CD1c-positive myeloid dendritic cell (primary cell): ENCODE data around the gene PSMD12.

ENCODE experiments used
- DNase-seq: peaks from one replicate; pipeline ENCODE4 v3.0.0-alpha.2; 2016; ENCODE audit errors: extremely low spot score

Gene PSMD12

DNA sequence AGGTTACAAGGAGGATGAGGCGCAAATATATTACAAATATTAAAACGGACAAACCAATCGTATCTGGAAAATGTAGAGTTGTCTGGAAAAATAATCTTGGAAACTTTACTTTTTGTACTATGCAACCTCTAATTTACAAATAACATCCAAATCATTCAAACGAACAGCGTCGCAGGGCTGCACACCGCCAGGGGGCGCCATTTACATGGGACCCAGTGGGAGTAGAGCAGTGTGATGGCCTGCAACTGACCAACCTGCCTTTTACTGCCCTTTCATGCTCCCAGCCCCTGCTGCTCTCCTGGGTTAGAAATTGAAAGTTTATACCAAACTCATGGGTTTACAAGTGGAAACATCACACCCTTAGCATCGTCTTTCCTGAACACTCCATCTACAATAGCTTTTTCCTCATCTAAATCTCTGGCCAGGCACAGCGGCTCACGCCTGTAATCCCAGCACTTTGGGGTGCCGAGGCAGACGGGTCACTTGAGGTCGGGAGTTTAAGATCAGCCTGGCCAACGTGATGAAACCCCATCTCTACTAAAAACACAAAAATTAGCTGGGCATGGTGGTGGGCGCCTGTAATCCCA, 20.7 kb upstream of the PSMD12 start:
- peak; percentile 75 for DNase-seq

DNA sequence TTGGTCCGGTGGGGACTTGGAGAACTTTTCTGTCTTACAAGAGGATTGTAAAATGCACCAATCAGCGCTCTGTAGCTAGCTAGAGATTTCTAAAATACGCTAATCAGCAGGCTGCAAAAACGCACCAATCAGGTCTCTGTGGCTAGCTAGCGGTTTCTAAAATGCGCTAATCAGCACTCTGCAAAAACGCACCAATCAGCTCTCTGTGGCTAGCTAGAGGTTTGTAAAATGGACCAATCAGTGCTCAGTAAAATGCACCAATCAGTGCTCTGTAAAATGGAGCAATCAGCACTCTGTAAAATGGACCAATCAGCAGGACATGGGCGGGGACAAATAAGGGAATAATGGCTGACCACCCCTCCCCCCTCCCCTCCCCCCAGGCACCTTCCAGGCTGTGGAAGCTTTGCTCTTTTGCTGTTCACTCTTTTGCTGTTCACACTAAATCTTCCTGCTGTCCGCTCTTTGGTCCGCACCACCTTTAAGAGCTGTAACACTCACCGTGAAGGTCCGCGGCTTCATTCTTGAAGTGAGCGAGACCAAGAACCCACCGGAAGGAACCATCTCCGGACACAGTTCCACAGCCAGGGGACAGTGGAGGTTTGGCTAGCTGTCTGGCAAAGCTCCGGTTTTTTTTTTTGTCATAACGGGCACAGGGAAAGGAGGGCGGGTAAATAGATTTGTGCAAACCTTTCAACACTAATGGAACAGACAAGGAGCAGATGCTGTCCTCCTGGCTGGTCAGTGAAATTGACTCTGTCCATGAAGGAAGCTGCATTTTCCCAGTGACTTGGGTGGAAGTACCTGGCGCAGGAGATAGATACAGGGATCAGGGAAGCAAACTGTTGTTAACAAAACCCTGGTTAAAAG, 19.0 kb upstream of the PSMD12 start:
- DNase-seq: no peak

DNA sequence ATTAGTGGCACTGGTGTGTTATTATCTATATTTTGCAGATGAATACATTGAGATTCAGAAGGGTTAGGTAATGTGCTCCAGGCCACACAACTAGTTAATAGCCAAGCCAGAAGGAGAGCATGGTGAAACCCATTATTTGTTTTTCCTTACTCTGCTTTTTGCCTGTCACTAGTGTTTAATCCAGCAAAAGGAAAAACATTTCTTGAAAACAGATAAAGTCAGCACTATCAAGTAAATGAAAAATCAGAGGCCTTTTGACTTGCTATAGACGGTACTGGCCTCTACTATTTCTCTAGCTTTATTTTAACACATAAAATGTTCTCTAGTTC, 15.5 kb upstream of the PSMD12 start:
- DNase-seq: no peak

DNA sequence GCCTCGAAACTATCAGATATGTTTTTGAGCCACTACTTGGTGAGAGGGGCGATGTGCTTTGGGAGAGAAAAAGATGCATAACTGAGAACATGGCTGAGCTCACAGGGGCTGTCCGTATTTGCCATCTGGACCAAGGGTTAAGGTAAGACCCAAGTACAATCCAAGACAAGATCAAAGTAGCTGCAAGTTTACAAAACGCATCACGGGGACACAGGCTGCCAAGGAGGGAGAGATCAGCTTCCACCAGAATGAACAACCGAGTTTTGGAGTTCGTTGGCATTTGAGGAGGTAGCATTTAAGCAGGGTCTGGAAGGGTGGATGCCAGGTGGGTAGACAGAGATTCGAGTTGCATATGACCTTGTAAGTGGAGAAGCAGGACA, 12.9 kb upstream of the PSMD12 start:
- DNase-seq: no peak

DNA sequence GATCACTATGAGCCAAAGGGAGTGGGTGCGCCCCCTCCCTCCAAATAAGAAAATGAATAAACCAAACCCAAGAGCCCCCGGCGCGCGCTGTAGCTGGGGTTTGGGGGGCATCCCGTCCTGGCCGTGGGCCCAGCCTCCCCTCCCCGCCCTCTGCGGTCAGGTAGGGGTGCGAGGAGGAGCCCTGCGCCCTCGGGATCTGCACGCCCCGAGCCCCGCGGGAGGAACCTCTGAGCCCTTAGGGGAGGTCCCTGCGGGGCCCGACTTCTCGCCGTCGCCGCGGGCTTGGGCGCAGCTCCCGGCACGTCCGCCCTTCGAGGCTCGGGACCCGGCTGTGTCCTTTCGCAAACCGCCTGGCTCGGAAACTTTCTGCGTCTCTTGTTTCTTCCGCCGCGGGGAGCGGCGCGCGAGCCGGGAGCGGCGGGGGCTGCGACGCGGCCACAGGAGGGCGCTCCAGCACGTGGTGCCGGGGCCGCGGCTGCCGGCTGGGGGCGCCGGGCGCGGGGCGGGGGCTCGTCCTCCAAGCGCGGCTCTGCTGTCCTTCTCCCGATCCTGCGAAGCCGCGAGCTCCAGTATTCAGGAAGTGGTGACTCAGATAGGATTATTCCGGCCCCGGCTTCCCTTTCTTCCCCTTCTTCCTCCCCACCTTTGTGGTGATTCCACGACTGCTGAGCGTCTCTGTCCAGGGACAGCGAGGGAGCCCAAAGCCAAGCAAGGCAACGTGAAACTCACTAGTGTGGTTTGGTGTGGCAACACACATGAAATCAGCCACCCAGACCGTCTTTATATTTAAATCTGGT, 12.3 kb upstream of the PSMD12 start:
- peak; percentile 83 for DNase-seq

DNA sequence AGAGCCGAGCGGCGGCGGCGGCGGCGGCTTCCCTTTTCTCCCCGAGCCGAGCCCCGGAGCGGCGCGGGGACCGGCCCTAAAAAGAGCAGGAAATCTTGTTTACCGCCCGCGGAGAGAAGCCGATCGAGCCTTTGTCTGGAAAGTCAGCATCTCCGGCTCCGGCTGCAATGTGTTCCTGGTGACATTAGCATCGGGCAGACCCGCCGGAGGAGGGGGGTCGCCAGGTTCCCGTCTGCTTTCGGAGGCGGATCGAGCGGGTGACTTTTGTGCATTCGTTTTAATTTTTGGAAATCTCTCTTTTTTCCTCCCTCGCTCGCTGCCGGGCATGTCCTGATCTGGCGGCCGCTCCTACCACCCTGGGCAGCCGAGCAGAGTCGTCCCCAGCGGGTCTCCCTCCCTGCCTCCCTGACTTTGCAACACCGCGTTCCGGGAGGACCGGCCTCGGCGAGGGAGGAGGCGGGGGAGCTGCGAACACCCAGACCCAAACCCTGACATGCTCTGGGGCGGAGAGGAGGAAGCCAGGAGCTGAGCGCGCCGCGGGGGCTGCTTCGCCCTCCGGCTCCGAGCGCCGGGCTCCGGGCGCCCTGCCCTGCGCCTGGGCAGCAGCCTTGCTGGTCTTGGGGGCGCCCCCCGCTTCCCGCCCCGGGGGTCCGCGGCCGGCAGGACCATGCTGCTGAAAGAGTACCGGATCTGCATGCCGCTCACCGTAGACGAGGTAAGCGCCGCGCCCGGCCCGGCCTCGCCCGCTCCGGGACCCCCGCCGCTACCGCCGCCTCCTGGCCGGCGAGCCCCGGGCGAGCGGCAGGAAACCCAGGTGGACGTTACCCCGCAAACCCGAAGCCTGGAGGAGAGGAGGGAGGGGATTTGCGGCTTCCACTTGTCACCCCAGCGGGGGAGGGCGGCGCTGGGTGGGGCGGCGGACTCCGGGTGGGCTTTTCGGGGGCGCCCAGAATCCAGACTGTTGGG, 11.4 kb upstream of the PSMD12 start:
- peak; percentile 68 for DNase-seq

DNA sequence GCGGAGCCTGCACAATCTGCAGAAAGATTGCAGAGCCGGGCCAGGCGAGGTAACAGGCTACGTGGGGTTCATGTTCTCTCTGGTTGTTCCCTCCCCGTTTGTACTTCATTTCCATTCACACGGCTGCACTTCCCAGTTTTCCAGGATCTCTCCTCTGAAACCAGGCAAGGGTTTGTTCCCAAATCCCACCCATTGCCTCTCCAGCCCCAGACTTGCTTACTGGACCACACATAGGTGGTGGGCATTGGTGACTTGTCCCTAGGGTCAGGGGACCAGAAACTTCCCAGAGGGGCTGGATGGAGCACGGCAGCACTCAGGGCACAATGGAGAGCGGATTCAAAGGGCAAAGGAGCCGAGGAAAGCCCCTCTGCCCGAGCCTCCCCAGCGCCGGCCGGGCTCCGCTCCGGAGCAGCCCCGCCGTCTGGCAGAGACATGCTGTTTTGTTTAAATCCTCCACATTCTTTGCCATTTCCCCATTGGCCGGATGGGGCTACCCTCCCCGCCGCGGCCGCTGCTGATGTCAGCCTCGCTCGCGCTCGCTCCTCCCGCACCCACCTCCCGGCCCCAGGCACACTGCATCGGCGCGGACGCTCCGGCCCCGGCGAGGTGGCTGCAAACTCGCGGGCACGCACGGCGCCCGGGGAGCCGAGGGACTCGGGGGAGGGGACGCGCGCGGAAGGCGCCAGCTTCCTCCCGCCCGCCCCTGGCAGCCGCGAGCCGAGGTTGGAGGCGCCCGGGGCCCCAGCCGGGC, 10.5 kb upstream of the PSMD12 start, which contains the start of gene PITPNC1:
Gene PITPNC1 (plus strand): TSS at position 545 of the 751 bp plus-strand sequence.
- DNase-seq: peak; percentile 91

DNA sequence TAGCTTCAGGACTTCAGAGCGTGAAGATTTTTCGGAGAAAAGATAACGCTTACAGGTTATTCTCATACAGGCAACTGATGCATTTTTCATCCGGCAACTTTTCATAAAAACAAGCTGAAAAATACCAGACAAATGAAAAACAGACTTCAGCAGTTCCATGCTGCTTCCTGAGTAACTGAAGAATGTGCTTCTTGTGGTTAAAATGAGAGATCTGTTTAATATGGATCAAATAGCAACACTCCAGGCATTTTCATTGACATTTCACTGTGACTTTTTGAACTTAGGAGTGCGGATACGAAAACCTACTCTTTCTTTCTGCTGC, 10.0 kb upstream of the PSMD12 start:
- DNase-seq: no peak

DNA sequence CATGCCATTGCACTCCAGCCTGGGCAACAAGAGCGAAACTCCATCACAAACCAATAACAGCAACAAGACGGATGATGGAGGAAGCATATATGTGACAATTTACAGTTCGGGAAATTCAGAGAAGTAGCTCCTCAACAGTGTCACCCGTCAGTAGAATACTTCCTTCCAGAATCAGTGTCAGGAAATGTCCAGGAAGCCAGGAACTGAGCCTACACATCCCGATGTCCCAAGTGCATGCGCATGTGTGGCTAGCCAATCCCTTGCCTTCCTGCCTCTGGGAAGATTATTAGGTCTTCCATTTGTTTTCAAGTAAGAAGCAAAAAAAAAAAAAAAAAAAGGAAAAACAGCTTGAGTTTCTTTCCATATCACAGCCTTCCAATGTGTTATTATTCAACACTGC, 9.3 kb upstream of the PSMD12 start:
- DNase-seq: no peak

DNA sequence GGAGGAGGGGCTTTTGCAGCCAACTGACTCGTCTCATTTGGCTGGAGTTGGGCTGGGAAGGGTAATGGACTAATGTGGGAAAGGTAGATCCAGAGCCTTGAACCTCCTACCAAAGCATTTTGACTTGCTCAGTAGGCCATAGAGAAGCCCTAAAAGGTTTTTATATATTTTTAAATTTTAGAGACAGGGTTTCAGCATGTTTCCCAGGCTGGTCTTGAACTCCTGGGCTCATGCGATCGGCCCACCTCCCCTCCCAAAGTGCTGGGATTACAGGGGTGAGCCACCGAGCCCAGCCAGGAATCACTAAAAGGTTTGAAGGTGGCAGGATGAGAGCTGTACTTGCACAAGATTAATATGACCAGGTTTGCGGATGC, 8.7 kb upstream of the PSMD12 start:
- no peak for DNase-seq

DNA sequence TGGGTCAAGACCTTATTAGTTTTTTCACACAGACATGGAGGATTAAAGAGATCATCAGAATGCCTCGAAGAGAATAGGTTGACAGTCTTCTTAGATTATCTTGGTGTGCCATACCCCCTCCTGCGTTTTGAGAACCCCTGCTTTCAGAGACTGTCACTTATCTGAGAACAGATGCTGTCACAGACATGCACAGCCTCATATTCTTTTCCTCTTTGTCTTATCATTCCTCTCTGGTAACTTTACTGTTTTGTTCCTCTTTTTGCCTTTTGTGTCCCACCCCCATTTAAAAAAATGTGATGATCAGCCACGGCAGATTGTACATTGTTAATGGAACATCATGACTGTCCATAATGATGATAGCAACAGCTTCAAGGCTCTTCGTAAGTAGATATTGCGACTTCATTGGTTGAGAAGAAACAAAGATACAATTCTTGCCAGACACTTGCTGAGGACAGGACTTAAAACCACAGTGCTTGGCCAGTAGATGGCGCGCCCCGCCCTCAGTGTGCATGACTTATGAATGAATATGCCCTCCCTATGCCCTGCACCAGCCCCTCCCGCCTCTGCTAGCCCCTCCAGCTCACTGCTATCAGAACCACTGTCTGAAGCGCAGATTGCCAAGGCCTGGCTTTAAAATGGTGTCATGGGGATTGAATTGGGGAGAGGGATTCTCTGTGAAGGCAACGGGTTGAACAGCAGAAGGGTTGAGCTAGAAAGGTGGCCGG, 8.1 kb upstream of the PSMD12 start:
- DNase-seq: peak; percentile 87

DNA sequence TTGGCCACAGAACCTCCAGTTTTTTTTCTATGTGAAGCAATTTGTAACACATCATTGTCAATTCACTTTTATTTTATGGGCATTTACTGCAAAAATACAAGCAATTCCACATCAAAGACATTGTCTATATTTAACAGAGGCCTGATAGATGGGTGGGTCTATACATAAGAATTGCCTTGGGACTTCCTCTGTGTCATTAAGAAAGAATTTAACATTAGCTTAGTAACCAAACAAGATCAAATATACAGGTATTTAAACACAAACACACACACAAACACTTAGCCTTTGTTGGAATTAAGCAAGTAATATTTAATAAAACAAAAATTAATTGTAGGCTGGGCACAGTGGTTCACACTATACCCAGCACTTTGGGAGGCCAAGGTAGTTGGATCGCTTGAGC, 6.4 kb upstream of the PSMD12 start:
- DNase-seq: no peak

DNA sequence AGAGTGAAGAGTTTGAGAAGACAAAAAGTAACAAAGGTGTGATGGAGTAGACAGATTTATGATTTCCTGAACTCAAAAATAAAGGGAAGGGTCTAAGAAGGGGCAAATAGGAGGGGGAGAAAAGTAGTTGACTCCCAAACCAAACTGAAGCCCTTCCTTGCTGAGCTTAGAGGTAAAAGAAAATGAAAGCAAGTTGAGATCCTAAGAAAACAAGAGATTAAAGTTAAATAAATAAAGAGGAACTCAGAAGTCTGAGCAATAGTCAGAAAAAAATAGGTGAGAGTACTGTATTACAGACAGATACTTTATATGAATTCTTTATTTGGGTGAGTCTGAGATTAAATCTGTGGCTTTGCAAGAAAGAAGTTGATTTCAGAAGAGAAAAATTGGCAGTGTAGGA, 3.3 kb upstream of the PSMD12 start:
- DNase-seq: no peak

DNA sequence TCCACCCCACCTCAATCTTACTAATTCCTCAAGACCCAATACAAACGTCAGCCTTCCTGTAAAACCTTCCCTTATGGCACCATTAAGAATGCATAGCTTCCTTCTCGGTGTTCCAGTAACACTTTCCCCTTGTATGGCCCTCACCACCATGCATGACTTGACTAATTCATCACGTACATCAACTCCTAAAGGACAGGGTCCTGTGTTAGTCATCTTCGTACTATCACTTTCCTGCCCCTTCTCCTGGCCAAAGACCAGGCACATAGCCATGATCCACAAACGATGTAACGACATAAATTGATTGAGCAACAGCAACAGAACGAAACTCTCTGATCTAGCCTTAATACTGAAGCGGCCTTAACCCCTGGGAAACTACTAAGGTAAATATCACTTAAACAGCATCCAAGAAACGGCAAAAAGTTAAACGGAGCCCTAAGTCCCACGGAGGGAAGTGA, 612 bp downstream of the PSMD12 start:
- DNase-seq: peak; percentile 73

DNA sequence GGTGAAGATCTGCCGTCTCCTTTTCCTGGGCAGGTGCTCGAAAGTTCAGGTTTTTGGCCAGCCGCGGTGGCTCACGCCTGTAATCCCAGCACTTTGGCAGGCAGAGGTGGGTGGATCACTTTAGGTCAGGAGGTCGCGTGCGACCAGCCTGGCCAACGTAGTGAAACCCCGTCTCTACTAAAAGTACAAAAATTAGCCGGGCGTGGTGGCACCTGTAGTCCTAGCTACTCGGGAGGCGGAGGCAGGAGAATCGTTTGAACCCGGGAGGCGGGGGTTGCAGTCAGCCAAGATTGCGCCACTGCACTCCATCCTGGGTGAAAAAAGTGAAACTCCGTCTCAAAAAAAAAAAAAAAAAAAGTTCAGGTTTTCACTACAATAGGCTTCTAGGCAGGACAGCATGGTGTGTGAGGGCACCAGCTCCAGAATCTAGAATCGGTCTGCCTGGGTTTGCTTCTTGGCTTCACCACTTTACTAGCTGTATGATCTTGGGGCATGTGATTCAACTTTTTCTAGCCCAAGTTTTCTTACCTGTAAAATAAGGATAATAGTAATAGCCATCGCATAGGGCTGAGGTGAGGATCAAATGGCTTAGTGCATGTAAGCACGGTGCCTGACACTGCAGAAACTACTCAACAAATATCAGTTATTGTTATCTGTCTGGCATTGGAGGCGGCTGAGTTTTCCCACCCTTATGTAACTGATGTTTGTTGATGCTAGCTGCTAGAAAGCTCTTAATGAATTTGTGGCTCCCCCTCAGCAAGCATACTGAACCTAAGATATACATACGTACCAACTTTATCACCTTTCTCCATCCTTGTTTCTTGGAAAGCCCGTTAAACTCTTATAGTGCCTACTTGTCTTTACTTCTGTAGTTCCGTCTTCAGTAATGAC, 1.3 kb downstream of the PSMD12 start:
- DNase-seq: no peak

DNA sequence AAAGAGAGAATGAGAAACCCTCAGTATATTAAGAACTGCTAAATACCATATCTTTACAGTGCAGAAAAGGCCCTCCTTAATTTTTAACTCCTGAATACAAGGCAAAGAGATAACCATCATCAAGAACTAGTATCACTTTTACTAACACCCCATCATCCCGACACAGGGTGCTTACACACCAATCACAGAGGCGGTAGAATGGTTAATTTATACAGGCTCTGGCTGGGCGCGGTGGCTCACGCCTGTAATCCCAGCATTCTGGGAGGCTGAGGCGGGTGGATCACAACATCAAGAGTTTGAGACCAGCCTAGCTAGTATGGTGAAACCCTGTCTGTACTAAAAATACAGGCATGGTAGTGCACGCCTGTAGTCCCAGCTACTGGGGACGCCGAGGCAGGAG, 4.2 kb downstream of the PSMD12 start:
- DNase-seq: no peak

DNA sequence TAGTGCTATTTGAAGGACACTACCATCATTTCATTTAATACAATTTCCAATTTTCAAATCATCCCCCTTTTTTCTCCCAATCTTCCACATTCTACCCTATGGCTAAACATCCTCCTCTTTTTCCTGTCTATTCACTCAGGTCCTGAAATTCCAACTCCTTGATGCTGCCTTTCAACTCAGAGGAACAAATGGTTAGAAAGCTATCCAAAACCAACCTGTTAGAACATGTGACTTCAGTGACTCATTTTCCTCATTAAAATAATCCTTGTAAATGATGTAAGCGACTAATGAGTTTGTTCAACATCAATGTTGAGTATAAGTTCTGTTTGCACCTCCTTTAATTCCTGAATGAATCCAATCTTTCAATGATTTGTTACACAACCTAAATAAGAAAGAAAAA, 5.5 kb downstream of the PSMD12 start:
- DNase-seq: no peak

DNA sequence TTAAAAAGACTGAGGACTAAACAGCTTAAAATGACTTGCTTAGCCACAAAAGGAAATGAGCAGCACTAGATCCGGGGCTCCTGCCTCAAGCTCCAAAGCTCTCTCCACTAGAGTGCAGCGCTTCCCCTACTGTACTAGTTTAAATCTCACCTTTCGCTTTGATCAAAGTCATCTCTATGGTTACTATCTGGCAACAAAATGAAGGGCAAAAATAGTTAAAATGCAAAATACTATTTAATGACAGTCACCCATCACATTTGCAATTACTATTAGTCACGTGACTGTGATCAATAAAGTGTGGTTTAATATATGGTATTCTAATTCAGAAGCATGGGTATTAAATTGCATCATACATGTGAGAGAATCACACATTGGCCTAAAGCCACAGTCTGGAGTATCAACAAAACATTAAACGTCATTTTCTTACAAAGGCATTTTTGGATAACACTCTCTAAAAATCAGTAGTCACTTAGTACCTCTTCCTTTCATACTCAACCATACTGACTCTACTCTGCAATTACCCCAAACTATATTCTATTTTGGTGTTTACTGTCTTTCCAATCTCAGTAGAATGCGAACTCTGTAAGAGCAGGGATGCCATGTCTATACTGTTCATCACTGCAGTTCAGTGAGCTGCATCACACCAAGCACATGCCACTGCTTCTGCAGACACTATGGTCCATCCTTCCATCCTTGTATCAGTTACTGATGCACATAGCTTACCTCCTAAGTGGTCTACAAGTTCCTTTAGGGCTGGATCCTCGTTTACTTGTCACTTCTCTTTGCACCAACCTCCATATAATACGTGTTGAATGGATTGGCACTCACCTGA, 6.2 kb downstream of the PSMD12 start:
- DNase-seq: peak; percentile 31
